Activated CD8-positive, alpha-beta memory T cell treated with anti-CD3 and anti-CD28 coated beads, Interleukin-2, amount 50 U/mL, for 48 hours (primary cell): Measurements from ENCODE around the gene EVX2.

ENCODE experiments used
- DNase-seq: peaks from one replicate; pipeline ENCODE4 v3.0.0-alpha.2; 2020

EVX2 gene

DNA sequence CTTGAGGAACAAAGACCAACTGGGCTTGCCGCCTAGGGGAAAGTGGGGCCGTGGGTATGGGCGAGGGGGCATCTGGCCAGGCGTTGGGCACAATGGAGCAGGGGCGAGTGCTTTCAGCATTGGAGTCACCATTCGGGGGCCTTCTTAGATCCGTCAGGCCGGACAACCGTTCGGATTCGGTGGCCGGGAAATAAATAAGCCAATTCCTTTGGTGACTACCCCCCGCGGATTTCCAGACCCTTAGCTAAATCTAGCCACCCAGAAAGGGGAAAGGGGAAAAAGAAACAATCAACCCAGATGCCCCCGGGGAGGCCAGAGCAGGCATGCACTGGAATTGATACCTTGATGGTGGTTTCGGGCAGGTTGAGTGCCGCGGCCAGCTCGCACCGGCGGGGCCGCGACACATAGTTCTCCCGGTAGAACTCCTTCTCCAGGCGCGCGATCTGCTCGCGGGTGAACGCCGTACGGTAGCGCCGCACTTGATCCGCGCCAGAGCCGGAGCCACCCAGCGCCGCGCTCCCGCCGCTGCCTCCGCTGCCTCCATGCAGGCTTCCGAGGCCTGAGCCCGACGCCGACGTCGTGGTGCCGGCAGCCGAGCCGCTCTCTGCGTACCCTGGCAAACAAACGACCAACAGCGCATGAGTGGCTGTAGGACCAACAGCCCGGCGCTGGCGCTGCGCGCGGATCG lies 1.8 kb downstream of the EVX2 start:
- DNase-seq = peak; percentile 56

DNA sequence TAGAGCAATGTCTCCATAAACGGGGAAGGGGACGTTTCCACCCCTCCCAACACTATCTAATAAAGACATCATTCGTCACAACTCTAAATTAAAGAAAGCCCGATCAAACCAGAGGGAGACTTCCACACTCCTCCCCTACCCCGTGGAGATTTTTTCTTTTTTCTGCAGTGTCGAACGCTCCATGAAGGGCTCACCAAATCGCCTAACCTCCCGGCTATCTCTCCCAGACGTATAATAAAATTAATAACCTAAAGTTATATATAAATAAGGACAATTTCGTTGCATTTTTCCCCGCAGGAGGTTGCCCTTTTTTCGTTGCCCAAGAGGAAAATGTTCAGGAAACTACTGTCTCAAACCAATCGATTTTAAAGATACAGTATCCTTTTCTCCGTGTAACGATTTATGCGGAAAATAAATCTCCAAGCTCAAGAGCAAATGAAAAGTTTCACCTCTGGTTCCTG lies 2.4 kb downstream of the EVX2 start:
- no peak for DNase-seq

DNA sequence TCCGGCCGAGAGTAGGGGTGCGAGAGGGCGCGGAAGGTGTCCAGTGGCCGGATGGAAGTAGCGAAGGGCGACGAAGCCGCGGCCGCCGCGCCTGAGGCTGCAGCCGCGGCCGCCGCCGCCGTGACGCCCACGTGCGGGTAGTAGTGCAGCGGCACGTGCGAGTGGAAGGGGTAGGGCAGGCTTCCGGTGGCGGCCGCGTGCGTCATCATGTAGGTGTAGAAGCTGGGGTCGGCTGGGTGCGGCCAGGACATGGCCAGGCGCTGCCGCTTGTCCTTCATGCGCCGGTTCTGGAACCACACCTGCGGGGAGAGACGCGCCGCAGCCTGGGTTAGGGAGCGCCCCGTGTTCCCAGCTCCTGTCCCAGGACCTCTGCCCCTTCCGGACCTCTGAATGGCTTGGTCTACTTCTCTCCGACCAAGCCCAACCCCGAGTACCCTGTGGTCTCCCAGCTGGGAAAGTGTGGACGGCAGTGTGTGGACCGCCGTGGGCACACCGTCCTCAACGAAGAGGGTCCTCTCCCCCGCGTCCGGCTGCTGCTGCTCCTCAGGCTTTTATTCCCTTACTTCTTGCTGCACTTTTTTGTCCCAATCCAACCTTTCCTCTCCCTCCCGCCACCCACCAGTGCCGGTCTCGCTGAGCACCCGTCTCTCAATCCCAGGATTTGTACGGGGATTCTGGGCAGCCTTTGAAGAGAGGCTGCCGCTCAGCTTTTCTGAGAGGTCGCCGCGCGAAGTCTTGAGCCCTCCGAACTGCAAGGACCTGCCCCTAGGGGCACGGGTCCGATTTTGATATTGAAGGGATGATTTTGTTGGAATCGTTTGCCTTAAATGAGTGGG lies 3.0 kb downstream of the EVX2 start:
- peak; percentile 56 for DNase-seq

DNA sequence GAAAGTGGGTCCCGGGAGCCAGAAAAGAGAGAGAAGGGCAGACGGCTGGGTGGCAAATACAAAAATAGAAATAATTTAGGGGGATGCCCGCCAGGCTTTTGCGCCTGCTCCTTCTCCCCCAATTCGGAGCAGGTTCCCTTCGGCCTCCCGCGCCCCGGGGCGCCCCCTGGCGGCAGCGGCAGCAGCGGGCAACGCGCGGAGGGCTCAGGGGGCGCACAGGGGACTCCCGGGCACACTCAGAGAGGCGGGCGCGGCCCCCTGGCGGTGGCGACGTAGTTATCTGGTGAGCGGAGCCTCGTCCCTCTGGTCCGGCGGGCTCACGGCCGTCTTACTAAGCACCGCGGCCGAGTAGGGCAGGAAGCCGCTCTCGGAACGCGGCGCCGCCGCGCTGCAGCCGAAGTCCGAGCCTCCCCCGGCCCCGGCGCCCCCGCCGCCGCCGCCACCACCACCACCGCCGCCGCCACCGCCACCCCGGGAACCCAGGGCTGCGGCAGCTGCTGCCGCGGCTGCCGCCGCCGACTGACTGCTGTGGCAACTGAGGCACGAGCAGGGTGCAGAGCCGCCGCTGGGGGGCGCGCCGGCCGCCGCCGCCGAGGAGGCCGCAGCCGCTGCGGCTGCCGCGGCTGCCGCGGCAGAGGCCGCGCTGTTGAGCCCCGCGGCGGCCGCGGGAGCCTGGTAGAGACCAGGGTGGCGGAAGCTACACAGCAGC lies 3.8 kb downstream of the EVX2 start:
- DNase-seq = peak; percentile 83

DNA sequence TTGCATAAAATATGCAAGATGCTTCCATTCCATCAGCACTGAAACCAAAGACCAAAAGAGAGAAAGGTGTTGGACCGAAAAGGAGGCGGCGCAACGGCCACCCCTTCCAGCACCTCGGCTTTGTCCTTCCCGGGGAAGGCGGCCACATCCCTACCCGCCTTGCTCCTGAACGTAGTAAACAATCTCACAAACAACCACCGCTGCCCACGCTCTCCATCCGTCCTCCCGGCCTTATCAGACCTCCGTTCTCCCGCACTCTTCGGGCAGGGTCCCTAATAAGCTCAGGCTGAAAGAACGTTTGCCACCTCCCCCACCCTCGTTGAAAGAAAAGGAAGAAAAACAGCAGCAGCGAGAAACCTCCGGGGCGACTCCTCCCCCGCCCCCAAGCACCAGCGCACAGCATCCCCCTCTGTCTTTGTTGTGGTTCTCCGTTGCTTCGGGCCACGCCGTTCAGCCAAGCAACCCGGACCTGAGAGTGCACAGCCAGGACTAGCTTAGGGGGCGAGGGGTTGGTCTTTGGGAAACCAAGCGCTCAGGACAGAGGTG lies 4.4 kb downstream of the EVX2 start:
- DNase-seq = no peak

DNA sequence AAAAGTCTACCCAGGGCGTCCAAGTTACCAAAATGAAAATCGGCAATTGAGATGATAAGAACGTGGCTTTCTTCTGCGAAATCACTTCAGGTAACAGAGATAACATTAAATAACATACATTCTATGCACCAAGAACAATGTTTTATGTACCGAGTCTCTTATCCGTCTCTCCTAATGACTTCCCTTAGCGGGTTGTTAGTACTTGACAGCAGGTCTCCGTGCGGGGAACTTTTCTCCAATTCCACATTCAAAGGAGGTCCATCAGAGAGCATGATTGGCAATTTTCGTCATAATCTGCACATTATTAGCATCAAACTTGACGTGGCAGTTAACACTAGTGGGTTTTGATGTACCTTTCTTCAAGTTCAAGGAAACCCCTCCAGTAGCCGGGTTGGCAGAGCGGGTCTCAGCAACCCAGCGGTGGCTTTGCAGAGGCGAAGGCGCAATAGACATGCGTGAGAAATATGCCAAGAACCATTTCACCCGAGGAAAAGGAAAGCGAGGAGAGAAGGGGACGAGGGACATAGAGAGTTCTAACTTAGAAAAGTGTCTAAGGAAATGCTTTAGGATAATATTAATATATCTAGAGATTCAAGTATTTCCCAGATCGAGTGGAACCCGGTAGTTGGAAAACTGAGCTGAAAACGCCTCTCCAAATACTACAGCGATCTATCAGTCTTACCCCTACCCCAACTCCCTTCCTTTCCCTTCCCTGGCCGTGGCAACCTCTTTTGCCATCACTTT lies 5.0 kb downstream of the EVX2 start:
- DNase-seq = no peak

DNA sequence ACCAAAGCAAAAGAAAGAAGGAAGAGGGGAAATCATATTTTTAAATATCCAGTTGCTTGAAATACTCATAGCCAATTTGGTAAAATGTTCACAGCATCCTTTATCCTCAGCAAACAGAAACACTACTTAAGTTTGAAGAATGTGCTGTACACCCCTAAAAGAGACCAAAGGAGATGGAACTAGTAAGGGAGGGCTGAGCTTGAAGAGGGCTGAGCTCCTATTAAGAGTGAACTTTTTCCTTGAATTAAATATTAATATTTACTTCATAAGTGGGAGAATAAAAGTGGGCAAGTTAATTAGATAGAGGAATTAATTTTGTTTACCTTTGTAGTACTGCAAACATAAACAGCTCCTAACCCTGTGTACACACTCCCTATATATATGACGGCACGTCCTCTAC lies 7.0 kb downstream of the EVX2 start:
- no peak for DNase-seq

DNA sequence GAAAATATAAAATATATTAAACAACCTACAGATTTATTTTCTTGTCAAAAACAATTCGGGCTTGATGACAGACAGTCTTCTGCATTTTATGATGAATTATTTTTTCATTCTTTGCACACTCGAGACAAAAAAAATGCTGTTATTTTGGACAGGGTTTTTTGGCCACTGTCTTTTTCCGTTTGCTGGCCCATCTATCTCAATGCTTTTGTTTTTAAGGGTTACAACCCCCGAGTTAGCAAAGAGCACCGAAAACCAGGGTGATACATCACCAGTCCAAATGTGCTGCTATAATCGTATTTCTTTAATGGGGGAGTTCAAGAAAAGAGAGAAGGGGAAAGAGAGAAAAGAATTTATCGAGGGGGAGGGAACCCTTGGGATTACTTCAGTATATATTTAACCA lies 7.7 kb downstream of the EVX2 start:
- DNase-seq = no peak

DNA sequence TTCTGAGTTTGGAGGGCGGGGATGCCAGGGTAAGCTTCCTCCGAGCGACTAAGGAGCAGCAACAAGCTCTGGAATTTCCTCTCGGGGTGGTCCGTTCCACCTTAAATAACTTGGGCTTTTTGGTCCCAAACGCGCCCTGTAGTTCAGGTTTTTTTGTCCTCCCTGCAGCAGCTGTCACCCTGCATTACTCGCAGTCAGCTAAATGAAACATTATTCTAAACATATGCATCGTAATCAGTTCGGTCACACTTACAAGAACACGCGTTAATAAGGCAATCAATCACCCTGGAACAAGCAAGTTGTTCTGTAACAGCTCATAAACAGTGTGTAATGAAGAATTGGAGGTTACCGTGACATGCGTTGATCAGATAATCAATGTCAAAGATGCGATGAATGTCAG lies 8.3 kb downstream of the EVX2 start:
- no peak for DNase-seq

DNA sequence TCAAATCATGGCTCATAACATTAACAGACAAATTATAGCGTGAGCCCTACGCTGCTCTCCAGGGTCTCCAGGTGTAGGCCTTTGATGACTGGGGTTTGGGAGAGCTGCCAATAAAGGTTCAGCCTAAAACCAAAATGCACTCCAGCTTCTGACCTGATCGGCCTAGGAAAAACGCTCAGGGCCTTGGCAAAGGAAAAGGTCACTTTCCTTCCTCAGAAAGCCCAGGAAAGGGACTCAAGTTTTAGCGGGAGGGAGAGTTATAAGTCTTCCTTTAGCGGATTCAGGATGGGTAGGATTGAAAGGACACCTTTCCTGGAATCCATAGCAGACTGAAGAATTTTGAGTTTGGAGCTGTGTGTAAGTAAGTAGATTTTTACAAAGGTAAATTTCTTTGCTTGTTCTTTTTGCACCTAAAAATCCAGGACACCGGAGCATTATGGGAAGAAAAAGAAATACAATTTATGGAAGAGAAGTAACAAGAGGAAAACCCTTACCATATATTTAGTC lies 8.8 kb downstream of the EVX2 start:
- DNase-seq = no peak

DNA sequence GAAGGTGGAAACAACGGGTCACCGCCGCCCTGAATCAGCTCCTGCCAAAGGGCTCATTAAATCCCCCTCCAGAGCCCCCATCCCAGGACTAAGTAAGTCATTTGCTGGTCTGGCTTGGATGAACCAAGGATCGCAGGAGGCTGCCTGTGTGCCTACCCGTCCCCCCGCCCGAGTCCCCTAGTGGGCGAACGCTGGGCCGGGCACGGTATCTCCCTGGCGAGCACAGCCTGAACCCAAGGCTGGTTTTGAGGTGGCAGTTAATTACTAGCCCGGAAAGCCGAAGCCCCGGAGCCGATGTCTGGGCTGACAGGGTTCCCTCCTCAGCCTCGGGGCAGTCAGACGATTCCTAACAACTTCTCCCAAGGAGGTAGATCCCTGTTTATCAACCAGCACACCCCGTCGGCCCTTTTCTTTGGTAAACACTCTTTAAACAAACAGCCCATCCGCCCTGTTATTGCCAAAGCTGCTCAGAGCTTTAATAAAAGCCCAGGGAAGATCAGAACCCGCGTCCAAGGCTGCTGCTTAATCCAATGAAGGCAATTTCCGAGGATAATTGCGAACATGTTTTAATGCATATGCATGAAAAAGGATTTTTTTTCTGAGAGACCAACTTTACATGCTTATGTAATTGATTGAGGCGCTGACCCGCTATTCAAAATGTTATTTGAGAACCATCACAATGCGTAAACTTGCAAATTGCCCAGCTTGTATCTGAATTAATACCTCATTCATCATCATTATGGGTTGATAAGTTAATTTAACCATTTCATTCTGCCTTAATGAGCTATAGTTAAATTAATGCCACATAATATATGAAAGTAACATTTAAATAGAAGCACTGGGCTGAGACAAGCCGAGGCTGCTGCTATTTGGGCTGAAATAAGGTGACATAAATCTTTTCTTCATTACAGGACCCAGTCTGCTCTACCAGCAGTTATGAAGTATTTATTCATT lies 10.5 kb downstream of the EVX2 start:
- DNase-seq = no peak

DNA sequence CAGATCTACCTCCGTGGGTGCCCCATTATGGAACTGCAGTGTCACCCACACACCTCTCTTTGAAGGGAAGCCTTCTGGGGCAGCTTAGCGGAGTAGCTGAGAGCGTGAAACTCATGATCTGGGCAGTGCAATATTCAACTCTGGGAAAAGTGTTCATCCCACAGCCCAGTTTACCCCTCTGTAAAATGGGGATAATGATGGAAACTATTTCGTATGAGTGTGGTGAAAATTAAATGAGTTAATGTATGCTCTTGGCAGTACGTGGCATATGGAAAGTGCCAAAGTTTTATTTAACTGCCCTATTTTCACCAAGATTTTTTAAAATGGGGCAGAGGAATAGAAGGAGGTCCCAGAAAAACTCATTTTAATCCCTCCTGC lies 11.5 kb downstream of the EVX2 start:
- DNase-seq = no peak

DNA sequence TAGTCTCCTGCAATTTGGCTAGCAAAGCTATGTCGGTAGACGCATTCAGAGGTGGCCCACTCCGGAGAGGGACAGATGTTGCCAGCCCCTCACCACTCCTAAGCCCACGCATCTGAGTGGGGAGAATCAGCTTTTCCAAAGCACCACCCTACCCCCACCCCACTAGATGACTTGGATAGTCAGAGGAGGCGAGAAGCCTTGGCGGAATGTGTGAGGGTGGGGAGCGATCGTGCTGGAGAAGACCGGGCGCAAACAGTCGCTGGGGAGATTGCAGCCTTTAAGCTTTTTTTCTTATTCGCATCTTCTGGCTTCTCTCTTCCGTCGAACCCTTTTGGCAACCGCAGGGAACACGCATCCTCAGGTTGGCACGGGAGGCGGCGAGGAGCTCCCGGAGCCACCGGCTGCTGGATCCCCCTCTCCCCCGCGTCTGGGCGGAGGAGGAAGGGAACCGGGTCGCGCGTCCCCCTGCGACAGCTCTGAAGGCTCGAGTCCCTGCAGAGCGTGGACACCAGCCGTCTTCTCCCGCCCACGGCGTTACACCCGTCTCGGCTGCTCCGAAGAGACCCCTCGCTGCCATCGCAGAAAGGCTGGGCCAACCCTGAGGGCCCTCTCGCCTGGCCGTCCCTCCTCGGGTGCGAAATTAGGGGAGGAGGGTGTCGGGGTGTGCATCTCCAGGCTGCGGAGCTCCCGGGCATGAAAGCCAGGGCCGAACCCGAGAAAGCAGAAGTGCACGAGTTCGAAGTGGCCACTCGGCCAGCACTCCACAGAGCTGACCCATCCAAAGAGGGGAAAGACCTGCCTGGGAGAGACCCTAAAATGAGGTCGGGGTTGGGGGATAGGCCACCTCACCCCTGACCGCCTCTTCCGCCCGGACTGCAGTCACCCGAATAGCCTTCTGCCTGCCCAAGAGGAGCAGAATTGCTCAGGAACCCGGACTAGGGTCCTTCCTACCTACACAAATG lies 12.2 kb downstream of the EVX2 start:
- no peak for DNase-seq

DNA sequence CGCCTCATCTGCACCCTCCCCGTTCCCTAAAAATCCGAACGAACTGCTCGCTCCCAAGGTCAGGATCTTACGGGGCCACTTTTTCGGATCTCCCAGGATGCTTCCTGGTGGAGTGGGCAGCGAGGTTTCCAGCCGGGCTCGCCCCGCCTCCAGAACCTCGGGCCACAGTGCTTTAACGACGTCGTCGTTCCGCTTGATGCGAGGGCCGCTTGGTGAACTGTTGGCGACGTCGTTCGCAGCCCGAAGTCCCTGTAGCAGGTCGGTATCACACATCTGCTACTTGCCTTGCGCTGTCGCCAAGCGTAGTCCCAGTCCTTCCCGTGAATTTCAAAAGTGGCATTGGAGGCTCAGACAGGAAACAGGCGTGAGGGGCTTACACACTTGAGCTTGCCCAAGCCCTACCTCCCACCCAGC lies 15.3 kb downstream of the EVX2 start:
- no peak for DNase-seq

DNA sequence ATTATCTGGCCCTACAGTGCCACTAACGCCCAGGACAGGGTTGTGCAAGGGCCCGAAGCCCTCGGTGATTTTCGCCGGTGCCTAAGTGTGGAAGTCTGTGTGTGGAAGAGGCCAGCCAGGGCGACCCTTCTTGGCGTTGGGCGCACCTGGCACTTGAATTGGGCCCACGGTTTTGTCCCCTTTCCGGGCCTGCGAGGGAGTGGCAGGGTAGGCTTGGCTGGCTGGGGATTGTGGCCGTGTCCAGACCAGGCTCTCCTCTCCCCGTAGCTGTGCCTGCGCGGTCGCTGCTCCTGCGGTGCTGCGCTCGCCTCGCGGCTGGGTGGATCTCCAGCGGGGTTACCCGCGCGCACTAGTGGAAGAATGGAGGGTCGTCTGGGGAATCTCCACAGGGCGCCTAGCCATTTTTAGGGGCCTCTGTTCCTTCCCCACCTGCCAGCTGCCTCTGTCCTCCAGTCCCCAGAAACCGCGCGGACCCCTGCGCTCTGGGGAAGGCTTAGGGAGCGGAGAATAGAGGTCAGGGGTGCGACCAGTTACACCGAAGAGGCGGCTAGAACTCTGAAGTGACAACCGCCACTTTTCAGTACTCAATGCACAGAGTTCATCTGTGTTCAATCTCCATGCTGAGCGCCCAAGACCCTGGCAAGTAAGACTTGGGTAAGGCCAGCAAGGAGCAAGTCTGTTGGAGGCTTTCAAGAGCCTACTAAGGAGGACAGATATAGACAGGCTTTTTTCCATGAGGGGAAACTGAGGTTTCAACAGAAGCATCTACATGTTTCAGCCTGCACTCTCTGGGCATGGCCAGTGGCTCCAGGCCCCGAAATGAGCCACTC lies 16.0 kb downstream of the EVX2 start:
- no peak for DNase-seq

DNA sequence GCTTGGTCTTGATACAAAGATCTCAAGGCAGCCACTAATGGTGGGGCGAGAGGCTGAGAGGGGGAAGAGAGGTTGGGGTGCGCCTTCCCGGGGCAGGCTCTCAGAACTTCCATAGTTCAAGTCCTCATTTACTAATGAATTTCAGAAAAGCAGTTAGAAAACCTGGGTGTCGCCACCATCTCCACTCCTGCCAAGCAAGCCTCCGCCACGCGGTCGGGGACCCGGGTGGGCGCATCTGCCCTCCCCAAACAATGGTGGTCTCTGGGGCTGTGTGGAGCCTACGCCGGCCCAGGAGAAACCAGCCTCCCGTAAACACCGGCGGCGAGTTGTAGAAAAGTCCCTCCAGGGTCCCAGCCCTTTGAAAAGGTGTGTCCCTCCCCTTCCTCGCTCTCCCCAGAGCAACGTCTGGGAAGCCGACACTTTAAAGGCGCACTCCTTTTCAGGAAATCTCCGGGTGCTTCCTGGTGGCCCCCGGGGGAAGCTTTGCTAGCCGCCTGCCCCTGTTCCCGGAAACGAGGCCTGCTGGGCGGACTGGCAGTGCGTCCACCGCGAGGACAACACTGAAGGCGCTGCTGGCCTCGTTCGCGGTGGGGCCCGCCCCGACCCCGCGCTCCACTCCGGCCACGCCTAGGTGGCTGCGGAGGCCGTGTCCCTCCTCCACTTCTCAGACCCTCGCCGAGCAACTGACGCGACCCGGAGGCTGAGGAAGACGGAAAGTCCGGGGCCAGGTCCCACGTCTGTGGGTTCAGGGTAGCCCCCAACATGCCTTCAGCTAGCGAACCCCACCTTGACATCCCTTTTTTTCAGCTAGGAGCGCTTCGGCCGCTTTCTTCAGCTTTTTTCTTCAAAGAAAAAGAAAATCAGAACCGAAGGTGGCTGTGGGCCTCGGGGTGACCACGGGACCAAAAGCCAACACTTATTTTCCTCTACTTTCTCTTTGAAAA lies 16.8 kb downstream of the EVX2 start:
- no peak for DNase-seq

DNA sequence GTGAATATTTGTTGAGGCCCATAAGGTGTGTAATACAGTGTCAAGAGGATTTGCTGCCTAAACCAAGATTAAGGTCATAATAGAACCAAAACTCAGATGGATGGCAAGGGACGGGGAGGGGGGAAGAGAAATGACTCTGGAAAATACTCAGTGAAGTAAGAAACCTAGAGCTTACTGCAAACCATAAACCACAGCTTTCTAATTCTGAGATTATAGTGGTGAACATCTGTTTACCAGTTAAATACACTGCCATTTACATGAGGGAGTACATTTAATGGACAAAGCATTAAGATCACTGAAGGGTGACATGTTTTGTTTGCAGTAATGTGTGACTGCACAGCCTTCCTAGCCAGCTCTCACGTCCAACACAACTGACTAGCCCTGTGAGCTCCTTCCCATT lies 19.8 kb downstream of the EVX2 start:
- no peak for DNase-seq

DNA sequence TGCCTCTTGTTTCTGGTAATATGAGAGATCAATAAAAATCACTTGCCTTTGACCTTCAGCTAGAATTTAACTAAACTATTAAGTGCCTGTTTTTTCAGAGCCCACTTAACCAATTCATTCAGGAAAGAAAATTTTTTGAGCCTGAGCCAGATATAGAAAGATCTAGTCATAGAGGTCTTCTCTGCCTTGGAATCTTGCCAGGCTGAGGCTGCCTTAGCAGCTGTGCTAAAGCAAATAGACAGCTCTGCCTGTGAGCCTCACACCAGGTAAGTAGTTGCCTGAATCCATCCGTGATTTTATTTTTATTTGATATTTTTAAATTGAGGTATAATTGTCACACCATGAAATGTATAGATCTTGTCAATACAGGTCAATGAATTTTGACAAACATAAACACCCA lies 27.4 kb downstream of the EVX2 start:
- DNase-seq = no peak
